TTC549 (cell line): ENCODE results near the gene HAPLN2.

Experiments used
- FAIRE-seq: peaks from 2 replicates; lab custom pipeline; 2012; peaks lifted over from hg19 to GRCh38; lab: Jason Lieb, UNC

HAPLN2 gene

DNA sequence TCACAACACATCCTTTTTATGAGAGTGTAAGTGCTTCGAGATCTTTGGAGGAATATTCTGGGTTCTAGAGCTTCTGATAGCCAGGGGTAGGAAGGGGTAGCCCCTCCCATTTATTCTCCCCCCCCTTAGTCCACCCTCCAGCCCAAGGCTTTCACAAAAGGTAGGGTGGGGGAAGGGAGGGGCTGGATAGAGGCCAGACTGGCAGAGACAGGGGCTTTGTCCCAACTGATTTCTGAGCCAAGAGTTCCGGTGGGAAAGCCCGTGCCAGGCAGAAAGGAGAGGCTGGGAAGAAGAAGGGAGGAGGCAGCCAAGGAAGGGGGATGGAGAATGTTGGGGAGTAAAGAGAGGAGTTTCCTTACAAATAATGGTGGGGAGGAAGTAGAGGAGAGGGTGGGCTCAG lies 25.8 kb downstream of the HAPLN2 start:
- no peak for FAIRE-seq

DNA sequence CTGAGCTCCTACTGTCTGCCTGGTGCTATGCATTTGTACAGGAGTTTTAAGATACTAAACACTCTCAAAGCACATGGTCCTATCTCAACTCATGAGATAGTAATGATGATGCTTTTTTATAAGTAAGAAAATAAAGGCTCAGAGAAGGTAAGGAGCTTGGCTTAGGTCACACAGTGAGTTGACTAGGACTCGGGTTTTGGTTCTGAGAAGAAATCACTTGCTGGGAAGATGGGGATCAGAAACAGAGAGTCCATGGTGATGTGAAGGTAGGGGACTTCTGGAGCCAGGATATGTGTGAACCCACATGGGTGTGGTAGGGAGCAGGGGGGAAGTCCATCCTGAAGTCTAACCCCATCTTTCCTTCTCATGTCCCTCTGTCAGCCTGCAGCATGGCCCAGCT lies 26.5 kb downstream of the HAPLN2 start:
- FAIRE-seq = no peak

DNA sequence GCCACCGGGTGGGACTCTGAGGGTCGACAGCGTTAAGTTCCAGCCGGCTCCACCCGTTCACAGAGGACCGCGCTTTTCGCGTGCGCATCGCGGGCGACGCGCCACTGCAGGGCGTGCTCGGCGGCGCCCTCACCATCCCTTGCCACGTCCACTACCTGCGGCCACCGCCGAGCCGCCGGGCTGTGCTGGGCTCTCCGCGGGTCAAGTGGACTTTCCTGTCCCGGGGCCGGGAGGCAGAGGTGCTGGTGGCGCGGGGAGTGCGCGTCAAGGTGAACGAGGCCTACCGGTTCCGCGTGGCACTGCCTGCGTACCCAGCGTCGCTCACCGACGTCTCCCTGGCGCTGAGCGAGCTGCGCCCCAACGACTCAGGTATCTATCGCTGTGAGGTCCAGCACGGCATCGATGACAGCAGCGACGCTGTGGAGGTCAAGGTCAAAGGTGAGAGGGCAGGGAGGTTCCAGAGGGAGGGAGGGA lies 27.6 kb downstream of the HAPLN2 start:
- FAIRE-seq = no peak

DNA sequence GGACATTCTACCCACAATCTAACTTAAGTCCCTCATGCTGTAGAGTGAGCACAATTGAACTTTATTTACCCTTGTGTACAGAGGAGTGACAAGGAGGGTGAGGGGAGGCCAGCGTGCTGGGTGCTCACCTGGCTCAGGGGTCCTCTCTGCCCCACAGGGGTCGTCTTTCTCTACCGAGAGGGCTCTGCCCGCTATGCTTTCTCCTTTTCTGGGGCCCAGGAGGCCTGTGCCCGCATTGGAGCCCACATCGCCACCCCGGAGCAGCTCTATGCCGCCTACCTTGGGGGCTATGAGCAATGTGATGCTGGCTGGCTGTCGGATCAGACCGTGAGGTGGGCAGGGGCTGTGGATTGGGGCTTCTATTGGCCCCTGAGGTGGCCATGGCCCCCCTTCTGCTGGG lies 28.1 kb downstream of the HAPLN2 start:
- no peak for FAIRE-seq

DNA sequence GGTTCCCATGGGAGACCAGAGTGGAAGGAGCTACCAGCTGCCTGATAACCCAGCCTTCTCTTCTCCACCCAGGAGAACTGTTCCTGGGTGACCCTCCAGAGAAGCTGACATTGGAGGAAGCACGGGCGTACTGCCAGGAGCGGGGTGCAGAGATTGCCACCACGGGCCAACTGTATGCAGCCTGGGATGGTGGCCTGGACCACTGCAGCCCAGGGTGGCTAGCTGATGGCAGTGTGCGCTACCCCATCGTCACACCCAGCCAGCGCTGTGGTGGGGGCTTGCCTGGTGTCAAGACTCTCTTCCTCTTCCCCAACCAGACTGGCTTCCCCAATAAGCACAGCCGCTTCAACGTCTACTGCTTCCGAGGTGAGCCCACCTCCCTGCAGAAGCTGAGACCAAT lies 29.3 kb downstream of the HAPLN2 start:
- no peak for FAIRE-seq

DNA sequence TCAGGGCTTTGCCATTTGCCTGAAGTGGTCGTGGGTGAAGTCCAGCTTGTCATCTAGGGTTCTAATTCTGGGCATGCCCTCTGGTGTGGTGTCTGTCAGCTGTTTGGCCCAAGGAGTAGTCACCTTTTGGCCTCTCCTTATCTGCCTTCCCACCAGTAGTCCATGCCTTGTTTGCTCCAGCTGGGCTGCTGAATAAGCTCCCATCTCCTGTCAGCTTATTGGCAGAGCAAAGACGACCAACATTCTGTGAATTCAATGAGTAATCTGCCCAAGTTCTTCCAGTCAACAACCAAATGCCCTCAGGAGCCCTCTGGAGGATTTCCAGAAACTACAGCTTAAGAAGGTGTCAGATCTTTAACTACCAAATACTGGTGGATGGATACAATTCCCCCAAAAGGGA lies 29.7 kb downstream of the HAPLN2 start:
- FAIRE-seq = no peak

DNA sequence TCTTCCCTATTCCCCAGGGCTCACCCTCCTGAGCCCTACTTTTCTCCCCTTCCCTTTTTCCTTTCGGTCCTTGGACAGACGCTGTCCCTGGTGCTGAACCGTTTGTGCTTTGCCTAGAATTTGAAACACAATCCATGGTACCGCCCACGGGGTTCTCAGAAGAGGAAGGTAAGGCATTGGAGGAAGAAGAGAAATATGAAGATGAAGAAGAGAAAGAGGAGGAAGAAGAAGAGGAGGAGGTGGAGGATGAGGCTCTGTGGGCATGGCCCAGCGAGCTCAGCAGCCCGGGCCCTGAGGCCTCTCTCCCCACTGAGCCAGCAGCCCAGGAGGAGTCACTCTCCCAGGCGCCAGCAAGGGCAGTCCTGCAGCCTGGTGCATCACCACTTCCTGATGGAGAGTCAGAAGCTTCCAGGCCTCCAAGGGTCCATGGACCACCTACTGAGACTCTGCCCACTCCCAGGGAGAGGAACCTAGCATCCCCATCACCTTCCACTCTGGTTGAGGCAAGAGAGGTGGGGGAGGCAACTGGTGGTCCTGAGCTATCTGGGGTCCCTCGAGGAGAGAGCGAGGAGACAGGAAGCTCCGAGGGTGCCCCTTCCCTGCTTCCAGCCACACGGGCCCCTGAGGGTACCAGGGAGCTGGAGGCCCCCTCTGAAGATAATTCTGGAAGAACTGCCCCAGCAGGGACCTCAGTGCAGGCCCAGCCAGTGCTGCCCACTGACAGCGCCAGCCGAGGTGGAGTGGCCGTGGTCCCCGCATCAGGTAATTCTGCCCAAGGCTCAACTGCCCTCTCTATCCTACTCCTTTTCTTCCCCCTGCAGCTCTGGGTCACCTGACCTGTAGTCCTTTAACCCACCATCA lies 33.1 kb downstream of the HAPLN2 start:
- no peak for FAIRE-seq

DNA sequence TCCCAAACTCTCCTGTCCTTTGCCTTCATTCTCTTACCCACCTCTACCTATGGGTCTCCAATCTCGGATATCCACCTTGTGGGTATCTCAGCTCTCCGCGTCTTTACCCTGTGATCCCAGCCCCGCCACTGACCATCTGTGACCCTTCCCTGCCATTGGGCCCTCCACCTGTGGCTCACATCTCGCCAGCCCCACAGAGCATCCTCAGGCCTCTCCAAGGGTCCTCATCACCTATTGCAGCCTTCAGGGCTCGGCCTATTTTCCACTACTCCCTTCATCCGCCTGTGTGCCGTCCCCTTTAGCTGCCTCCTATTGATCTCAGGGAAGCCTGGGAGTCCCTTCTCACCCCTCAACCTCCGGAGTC lies 33.8 kb downstream of the HAPLN2 start:
- no peak for FAIRE-seq

DNA sequence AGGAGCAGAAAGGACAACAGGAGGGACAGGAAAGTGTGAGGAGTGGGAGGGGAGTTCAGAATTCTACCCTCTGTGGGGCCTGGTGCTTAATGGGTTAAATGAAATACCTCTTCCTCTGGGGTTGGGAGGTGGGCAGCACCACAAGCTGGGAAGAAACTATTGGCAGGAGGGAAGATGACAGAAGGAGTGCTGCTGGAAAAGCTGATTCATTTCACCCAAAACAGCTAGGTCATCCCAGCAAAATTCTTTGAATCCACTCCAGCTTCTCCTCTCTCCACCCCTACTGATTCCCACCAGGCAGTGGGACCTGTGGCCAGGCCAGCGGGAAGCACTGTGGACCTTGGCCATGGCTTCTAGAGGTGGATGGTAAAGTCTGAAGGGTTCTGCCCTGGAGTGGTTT lies 35.5 kb downstream of the HAPLN2 start:
- no peak for FAIRE-seq

DNA sequence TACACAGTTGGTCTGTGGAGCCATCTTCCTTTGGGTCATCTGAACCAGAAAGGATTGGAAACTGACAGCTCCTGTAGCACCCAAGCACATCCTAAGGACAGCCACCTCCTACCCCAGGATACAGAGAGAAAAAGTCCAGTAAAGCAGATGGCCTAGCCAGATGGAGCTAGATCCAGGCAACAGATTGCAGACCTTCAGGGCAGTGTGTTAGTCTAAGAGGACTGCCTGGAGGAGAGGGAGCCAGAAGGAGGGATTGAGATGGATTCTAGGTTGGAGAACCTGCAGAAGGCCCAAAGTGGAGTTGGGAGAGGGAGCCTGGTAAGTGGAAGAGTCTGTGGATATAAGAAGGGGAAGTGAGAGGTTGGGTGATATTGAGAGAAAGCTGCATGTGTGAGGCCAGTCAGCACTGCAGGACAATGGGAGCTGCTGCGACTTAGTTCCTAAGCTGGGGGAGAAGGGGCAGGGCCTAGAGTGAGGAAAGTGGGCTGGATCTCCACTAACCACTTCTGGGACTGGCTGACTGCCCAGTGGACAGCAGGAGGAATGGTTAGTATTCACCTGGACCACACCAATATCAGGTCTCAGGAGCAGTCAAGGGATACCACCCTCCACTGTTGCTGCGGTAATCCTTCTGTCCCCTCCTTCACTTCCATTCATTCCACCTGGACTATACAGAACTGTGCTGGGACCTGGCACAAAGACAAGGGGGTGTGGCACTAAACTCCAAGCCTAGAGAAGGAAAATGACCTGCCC lies 36.1 kb downstream of the HAPLN2 start:
- no peak for FAIRE-seq

DNA sequence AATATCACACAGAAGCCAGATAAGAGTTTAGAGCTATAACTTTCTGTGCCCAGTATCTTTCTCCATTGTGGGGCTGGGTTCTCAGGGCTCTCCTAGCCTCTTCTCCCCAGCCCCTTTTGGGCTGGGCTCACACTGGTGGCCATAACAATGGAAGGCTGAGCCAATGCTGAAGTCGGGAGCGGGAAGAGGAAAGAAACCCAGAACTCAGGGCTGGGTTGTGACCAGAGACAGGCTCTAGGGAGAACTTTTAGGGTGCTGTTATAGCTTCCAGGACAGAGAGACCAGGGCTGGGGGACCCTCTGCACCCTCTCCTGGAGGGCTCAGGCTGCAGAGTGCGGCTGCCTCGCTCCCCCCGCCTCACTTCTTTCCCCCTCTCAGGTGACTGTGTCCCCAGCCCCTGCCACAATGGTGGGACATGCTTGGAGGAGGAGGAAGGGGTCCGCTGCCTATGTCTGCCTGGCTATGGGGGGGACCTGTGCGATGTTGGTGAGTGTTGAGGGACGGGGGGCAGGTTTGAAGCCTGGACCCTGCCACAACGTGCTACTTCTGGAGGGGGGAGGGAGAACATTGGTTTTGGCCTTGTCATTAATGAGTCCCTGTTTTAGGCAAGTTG lies 36.8 kb downstream of the HAPLN2 start:
- FAIRE-seq = no peak

DNA sequence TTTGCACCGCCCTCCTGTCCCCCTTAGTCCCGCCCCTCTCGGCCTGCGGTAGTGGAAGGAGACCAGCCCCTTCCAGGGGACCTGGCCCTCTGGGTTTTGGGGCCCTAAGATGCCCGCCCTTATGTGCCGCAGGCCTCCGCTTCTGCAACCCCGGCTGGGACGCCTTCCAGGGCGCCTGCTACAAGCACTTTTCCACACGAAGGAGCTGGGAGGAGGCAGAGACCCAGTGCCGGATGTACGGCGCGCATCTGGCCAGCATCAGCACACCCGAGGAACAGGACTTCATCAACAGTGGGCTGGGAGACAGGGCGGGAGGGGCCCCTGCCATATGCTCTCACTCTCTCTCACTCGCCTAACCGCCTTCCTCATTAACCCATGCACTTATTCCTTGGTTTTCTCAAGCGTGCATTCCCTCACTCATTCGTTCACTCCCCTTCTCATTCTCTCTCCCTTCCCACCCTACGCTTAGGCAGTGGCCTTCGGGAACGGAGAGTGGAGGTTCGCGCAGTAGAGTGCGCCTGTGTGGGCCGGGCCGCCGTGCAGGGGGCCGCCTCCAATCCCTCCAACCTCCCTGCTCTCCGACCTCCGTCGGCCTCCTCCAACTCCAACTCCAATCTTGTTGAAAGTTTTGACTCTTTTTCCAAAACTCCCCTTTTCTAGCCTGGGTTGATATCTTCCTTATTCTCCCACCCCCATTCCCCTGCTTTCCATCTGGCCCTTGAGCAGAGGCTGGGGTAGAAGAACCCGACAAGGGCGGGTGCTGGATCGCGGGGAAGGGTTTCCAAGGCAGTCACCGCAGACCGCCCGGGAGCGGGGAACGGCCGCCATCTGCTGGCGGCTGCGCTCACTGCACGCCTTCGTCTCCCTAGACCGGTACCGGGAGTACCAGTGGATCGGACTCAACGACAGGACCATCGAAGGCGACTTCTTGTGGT lies 37.9 kb downstream of the HAPLN2 start:
- no peak for FAIRE-seq

DNA sequence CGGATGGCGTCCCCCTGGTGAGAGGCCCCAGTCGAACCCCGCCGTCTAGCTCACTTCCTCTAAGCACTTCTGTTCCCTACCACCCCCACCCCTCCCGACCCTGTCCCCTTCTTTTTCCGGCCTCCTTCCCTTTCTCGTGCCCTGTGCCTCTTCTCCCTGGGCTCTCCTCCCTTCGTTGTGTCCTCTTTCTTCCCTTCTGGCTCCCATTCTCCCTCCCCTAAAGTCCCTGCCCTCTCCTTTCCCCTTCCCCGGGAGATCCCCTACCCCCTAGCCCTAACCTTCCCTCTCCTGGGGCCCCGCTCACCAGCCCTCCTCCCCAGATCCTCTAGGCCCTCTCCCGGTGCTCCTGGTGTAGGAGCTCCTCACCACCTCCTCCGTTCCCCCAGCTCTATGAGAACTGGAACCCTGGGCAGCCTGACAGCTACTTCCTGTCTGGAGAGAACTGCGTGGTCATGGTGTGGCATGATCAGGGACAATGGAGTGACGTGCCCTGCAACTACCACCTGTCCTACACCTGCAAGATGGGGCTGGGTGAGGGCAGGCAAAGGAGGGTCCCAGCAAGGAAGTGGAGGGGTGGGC lies 38.6 kb downstream of the HAPLN2 start:
- no peak for FAIRE-seq

DNA sequence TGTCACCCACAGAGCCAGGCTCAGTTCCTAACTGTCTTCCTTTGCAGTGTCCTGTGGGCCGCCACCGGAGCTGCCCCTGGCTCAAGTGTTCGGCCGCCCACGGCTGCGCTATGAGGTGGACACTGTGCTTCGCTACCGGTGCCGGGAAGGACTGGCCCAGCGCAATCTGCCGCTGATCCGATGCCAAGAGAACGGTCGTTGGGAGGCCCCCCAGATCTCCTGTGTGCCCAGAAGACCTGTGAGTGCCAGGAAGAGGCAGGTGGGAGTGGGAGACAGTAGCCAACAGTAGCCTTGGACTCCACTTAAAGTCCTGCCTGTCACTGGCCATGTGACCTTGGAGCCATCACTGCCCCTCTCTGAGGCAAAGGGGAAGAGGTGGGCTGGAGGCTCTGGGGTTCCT lies 39.3 kb downstream of the HAPLN2 start:
- no peak for FAIRE-seq

DNA sequence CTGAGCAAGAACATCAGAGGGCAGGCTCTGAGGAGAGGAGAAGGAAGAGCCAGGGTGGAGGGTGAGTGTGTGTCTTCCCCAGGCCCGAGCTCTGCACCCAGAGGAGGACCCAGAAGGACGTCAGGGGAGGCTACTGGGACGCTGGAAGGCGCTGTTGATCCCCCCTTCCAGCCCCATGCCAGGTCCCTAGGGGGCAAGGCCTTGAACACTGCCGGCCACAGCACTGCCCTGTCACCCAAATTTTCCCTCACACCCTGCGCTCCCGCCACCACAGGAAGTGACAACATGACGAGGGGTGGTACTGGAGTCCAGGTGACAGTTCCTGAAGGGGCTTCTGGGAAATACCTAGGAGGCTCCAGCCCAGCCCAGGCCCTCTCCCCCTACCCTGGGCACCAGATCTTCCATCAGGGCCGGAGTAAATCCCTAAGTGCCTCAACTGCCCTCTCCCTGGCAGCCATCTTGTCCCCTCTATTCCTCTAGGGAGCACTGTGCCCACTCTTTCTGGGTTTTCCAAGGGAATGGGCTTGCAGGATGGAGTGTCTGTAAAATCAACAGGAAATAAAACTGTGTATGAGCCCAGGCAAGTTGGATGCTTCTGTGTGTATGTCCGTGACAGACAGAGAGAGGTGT lies 39.8 kb downstream of the HAPLN2 start:
- FAIRE-seq = no peak

DNA sequence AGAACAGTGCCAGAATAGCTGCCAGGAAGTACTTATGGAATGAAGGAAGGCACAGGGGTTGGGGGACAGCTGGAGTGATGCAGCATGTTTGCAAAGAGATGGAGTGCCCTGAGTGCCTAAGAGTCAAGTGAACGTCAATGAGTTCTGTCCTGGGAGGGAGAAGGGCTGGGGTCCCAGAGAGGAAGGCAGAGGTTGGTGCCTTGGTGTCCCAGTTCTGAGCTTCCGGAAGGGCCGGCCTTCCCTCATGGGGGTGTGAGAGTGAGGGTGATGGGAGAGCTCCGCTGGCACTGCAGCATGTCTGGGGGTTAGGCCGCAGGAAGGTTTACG lies 40.4 kb downstream of the HAPLN2 start:
- no peak for FAIRE-seq

DNA sequence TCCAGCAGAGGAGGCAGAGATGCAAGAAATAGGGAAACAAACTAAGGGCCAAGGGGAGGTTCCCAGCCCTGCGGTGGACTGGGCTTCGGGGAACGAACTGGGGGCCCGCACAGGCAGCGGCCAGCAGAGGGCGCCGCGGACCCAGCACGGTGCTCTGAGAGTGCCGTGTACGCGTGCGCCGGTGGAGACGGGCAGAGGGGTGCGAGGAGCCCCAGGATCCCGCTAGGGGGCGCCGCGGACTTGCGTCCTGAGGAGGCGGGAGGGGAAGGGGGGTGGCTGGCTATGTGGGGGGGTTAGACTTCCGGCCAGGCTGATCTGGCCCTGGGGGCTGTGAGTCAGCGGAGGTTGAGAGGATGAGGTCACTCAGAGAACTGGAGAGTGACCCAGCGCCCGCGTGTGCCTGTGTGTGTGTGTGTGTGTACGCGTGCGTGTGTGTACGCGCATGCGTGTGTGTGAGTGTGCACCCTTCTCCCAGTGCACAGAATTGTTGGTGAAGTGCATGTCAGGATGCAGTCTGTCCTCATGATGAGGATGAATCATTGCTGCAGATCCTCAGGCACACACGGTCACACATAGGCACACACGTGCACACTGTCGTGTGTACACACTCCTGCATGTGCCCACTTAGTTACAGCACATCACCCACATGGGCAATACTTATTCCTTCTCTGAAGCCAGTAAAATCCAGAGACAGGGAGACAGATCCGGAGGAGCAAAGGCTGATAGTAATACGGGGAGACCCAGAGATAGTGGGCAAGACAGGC lies 41.0 kb downstream of the HAPLN2 start:
- FAIRE-seq = peak; percentile 70

DNA sequence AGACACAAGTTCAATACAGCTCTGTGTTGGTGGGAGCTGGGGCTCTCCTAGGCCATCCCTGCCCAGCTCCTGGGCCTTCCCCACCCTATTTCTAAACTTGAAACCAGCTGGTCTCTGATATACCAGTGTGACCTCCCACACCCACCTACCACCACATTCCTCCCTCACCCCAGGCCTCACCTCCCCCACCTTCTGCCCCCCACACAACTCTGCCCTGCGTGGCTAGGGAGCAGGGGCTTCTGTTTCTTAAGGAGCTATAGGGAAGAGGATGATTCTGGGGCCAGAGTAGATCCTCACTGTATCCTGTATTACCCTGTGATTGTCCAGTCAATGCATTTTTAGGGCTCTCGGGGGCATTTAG lies 41.5 kb downstream of the HAPLN2 start:
- FAIRE-seq = no peak

DNA sequence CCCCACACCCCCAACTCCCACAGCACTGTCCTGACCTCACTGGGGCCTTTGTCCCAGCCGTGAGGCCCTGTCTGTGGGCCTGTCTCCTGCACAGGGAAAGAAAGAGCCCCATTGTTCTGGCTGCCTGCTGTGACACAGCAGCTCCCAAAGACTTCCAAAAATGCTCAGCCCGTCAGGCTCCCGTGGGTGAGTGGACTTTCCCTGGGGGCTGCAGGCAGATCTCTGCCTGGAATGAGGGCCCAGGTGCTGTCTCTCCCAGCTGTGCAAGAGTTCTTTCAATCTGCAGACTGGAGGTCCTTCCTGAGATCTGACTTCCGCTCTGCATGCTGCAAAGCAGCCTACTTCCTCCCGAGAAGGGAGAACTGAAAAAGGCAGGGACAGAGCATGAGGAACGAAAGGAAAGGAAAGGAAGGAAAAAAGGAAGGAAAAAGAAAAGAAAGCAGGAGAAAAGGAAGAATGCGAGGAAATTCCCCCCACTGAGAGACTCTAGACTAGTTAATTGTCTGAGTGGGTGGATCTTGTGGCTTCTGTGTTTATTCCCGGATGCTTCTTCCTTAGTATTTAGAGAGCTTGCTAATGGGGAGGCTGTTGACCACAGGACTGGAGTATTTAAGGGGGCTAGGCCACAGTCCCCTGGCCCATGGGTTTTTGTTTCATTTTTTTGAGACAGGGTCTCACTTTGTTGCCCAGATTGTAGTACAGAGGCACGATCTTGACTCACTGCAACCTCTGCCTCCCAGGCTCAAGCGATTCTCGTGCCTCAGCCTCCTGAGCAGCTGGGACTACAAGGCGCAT lies 43.0 kb downstream of the HAPLN2 start:
- FAIRE-seq = no peak

DNA sequence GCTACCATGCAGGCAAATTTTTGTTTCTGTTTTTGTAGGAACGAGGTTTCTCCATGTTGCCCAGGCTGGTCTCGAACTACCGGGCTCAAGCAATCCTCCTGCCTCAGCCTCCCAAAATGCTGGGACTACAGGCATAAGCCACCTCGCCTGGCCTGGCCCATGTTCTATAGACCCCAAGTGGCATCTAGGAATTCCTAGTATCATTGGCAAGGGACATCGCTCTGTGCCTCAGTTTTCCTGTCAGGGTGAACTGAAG lies 43.5 kb downstream of the HAPLN2 start:
- no peak for FAIRE-seq
